ENCODE measurements around the gene RASGEF1C.

The RASGEF1C gene

GRCh38 chr5:180117000-180117725 lies 91.8 kb downstream of the RASGEF1C start:
- H4K20me1 ChIP-seq (ENCODE audit: insufficient read depth, low read length, poor library complexity, severe bottlenecking), result no peaks in the 10 kb centered on the region
- no peaks in the 10 kb centered on the region for H3K9me3 ChIP-seq (ENCODE audit: insufficient read depth, low read depth, low read length)
- H3K9me2 ChIP-seq (replicated peaks; ENCODE audit: low read depth, low read length), result no peaks in the 10 kb centered on the region
- H3K4me1 ChIP-seq (ENCODE audit: insufficient read depth, low read length, poor library complexity, severe bottlenecking), result no peaks in the 10 kb centered on the region
- H3K4me3 ChIP-seq (ENCODE audit: low read length, poor library complexity, severe bottlenecking), result no peak overlapping the region
- no peak overlapping the region for H3K9ac ChIP-seq (ENCODE audit: low read depth, low read length, poor library complexity, severe bottlenecking)
- no peaks in the 10 kb centered on the region for H3K36me3 ChIP-seq (ENCODE audit: insufficient read depth, low read length)
- TF ChIP-seq EZH2phosphoT487 (IDR thresholded peaks at IDR 0.05; ENCODE audit: borderline replicate concordance), result no peak
- TF ChIP-seq, protein P1, sequence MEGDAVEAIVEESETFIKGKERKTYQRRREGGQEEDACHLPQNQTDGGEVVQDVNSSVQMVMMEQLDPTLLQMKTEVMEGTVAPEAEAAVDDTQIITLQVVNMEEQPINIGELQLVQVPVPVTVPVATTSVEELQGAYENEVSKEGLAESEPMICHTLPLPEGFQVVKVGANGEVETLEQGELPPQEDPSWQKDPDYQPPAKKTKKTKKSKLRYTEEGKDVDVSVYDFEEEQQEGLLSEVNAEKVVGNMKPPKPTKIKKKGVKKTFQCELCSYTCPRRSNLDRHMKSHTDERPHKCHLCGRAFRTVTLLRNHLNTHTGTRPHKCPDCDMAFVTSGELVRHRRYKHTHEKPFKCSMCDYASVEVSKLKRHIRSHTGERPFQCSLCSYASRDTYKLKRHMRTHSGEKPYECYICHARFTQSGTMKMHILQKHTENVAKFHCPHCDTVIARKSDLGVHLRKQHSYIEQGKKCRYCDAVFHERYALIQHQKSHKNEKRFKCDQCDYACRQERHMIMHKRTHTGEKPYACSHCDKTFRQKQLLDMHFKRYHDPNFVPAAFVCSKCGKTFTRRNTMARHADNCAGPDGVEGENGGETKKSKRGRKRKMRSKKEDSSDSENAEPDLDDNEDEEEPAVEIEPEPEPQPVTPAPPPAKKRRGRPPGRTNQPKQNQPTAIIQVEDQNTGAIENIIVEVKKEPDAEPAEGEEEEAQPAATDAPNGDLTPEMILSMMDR (conservative IDR thresholded peaks at IDR 0.05; ENCODE audit: low read length), result no peak
- H3F3A ChIP-seq (ENCODE audit: low read depth), result no peaks in the 10 kb centered on the region
- H3K27me3 ChIP-seq (ENCODE audit: insufficient read depth, low read length, poor library complexity, severe bottlenecking), result no peaks in the 10 kb centered on the region
- no peaks in the 10 kb centered on the region for H3K79me2 ChIP-seq (ENCODE audit: insufficient read depth, low read length)
- H2AFZ ChIP-seq (ENCODE audit: low read length), result no peak overlapping the region
- no peak overlapping the region for H3K4me2 ChIP-seq (ENCODE audit: low read depth, low read length, poor library complexity, severe bottlenecking)

- H3K9me2 ChIP-seq (replicated peaks; ENCODE audit: low read depth, low read length), result no peaks in the 10 kb centered on the region
- no peak overlapping the region for H3K9ac ChIP-seq (ENCODE audit: low read depth, low read length, poor library complexity, severe bottlenecking)
- peak overlapping the region; percentile 48 for H3K4me2 ChIP-seq (ENCODE audit: low read depth, low read length, poor library complexity, severe bottlenecking)
- H3K4me1 ChIP-seq (ENCODE audit: insufficient read depth, low read length, poor library complexity, severe bottlenecking), result no peaks in the 10 kb centered on the region
- no peaks in the 10 kb centered on the region for H3K9me3 ChIP-seq (ENCODE audit: insufficient read depth, low read depth, low read length)
- no peak overlapping the region for H3K4me3 ChIP-seq (ENCODE audit: low read length, poor library complexity, severe bottlenecking)
- H3K27me3 ChIP-seq (ENCODE audit: insufficient read depth, low read length, poor library complexity, severe bottlenecking), result no peaks in the 10 kb centered on the region
- no peaks in the 10 kb centered on the region for H3F3A ChIP-seq (ENCODE audit: low read depth)
- H3K79me2 ChIP-seq (ENCODE audit: insufficient read depth, low read length), result no peaks in the 10 kb centered on the region
- H3K36me3 ChIP-seq (ENCODE audit: insufficient read depth, low read length), result no peaks in the 10 kb centered on the region
- H4K20me1 ChIP-seq (ENCODE audit: insufficient read depth, low read length, poor library complexity, severe bottlenecking), result no peaks in the 10 kb centered on the region
- H2AFZ ChIP-seq (ENCODE audit: low read length), result no peak overlapping the region
- TF ChIP-seq EZH2phosphoT487 (IDR thresholded peaks at IDR 0.05; ENCODE audit: borderline replicate concordance), result no peak
- TF ChIP-seq, protein P1 (conservative IDR thresholded peaks at IDR 0.05; ENCODE audit: low read length), result no peak
Measured at GRCh38 chr5:180116077-180116999, 92.7 kb downstream of the RASGEF1C start.

GRCh38 chr5:180115326-180116076 lies 93.5 kb downstream of the RASGEF1C start:
- H3K36me3 ChIP-seq (ENCODE audit: insufficient read depth, low read length), result no peaks in the 10 kb centered on the region
- H3F3A ChIP-seq (ENCODE audit: low read depth), result no peaks in the 10 kb centered on the region
- H3K9me3 ChIP-seq (ENCODE audit: insufficient read depth, low read depth, low read length), result no peaks in the 10 kb centered on the region
- H2AFZ ChIP-seq (ENCODE audit: low read length), result no peak overlapping the region
- H3K79me2 ChIP-seq (ENCODE audit: insufficient read depth, low read length), result no peaks in the 10 kb centered on the region
- no peaks in the 10 kb centered on the region for H4K20me1 ChIP-seq (ENCODE audit: insufficient read depth, low read length, poor library complexity, severe bottlenecking)
- H3K4me2 ChIP-seq (ENCODE audit: low read depth, low read length, poor library complexity, severe bottlenecking), result no peak overlapping the region
- no peaks in the 10 kb centered on the region for H3K4me1 ChIP-seq (ENCODE audit: insufficient read depth, low read length, poor library complexity, severe bottlenecking)
- H3K9me2 ChIP-seq (replicated peaks; ENCODE audit: low read depth, low read length), result no peaks in the 10 kb centered on the region
- no peak overlapping the region for H3K9ac ChIP-seq (ENCODE audit: low read depth, low read length, poor library complexity, severe bottlenecking)
- no peak for TF ChIP-seq EZH2phosphoT487 (IDR thresholded peaks at IDR 0.05; ENCODE audit: borderline replicate concordance)
- TF ChIP-seq, protein P1 (conservative IDR thresholded peaks at IDR 0.05; ENCODE audit: low read length), result no peak
- no peaks in the 10 kb centered on the region for H3K27me3 ChIP-seq (ENCODE audit: insufficient read depth, low read length, poor library complexity, severe bottlenecking)
- H3K4me3 ChIP-seq (ENCODE audit: low read length, poor library complexity, severe bottlenecking), result no peak overlapping the region
